DMS53 treated with DMSO at 0.1 percent for 48 hours (cell line): ENCODE measurements around the gene USB1.

Experiments
- DNase-seq: peaks from one replicate; lab custom pipeline; 2025; ENCODE audit not compliant: unreplicated experiment; lab: John Stamatoyannopoulos, UW

Gene USB1

DNA sequence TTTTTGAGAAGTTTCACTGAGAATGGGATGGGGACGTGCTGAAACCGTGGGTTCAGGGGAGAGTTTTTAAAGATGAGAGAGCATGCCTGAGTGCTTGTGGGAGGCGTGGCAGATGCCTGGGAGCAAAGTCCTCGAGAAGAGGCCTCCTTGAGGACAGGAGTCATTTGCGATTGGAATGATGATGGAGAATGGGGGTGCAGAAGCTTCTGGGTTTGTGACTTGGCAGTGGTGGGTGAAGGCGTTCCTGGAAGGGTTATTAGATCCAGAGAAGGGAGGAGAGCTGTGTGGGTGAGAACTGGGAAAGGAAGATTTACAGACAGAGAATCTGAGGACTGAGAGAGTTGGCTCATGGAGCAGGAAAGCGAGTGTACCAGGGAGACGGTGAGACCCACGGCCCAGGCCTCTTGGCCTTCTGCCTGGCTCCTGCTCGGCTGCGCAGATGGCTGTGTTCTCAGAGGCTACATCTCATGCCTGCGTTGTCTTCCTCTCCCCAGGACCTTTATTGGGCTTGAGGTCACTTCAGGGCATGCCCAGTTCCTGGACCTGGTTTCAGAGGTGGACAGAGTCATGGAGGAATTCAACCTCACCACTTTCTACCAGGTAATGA, 15.7 kb downstream of the USB1 start:
- DNase-seq: no peak

- DNase-seq: no peak
Observed at GRCh38 chr16:58018803-58019202, 17.6 kb downstream of the USB1 start.

- no peak for DNase-seq
Observed at GRCh38 chr16:58019866-58020538, 18.8 kb downstream of the USB1 start.

- DNase-seq: no peak
Observed at GRCh38 chr16:58020628-58021521, 19.7 kb downstream of the USB1 start.

GRCh38 chr16:58021661-58022551, 20.7 kb downstream of the USB1 start:
- no peak for DNase-seq

DNA sequence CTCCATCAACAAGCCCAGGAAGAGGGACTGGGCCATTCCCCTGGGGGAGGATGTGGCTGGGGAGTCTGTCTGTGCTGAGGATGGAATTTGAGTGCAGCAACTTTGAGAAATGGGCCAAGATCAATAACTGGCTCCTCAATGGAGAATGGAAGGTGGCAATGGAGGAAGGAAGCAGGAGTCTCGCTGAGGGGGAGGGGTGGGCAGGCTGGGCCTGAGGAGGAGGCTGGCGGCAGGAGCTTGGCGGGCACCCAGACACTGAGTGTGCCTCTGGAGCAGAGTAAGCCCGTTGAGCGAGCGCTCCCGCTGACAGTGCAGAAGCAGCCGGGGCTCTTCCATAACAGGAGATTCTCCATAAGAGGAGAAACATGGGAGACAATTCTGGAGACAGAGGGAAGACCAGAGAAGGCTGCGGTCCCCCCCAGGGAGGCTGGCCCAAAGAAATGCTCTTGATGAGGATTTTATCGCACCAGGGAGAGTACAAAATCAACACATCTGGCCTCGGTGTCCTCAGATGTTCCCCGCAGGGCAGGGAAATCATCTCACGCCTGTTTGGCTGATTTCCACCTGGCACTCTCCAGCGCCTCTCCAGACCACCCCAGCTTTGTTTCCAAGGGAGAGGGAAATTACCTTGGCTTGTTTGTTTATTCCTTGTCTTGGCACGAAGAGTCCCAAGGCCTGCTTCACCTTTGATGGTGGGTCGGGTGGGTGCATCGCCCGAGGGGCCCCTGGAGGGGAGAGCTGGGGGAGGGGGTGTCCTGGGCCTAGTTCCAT, 21.6 kb downstream of the USB1 start:
- DNase-seq: peak; percentile 5

DNA sequence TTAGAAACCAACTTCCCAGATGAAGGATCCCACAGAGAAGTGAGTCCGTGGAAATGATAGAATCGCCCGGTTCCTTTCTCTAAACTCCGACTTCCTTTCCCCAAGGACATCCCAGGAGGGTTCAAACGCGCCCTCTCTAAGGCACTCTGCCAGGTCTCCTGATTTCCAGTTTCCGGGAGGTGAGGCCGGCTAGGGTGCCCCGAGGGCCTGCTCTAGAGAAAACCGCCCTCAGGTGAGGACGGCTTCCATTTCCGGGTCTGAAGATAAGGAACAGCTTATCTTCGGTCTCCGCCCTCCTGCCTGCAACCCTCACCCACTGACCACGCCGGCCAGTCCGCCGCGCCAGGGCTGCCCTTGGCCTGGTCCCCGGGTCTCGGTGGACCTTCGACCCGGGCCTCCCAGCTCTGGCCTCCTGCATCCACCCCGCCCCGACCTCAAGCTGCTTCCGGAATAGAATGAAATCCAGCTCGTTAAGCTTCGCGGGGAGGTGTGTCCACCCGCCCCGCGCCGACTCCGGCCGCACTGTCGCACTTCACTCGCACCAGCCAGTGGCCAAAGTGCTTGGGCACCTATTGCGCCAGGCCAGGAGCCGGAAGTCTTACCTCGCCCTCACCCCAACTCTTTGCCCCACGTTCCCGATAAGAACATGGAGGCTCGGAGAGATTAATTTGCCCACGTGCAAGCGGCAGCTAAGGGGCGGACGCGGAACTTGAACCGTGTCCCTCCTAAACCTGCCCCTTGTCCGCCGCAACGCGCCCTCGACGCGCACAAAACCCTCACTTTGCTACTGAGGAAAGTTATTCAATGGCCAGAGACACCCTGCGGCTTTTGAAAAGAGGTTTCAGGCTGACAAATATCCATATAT, 23.5 kb downstream of the USB1 start:
- peak; percentile 44 for DNase-seq

GRCh38 chr16:58025351-58026138, 24.3 kb downstream of the USB1 start, which contains the start of gene MMP15:
Gene MMP15, plus strand, starts transcription at chr16:58025754. Its CDS starts 597 bp downstream, at chr16:58026351.
- DNase-seq: peak; percentile 70

DNA sequence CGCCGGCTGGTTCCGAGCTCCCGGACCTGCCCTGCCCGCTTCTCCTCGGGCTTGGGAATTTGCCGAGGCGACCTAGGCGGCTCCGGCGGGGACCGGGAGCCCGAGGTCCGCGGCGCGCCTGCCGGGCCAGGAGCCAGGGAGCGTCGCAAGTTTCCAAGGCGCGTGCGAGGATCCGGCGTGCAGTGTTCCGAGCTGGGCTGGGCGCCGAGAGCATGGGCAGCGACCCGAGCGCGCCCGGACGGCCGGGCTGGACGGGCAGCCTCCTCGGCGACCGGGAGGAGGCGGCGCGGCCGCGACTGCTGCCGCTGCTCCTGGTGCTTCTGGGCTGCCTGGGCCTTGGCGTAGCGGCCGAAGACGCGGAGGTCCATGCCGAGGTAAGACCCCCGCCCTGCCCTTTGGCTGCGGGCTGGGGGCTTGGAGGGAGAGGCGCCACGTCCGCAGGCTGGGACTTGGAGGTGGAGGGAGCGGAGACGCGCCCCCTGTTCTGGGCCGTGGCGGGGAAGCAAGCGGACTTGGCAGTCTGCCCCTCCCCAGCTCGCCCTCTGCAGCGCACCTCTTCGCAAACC, 25.0 kb downstream of the USB1 start:
- no peak for DNase-seq

DNA sequence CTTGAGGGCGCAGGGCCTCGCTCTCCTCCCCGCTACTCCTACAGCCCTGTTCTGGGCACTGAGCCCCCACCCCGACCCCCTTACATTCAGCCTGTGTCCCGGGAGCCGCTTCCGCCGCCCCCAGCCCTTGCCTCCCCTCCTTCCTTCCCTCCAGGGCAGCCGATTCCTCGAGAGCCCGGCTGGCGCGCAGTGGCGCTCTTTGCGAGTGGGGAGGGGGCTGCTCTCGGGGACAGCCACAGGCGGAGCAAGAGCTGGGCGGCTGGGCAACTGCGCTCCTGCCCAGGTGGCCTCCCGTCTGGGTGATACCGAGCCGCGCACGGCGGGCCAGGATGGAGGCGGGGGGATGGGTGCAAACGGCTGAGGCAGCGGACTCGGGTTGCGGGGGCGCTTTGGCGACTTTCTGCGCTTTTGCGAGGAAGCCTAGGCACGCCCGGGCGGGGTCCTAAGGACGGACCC, 25.5 kb downstream of the USB1 start:
- DNase-seq: no peak

DNA sequence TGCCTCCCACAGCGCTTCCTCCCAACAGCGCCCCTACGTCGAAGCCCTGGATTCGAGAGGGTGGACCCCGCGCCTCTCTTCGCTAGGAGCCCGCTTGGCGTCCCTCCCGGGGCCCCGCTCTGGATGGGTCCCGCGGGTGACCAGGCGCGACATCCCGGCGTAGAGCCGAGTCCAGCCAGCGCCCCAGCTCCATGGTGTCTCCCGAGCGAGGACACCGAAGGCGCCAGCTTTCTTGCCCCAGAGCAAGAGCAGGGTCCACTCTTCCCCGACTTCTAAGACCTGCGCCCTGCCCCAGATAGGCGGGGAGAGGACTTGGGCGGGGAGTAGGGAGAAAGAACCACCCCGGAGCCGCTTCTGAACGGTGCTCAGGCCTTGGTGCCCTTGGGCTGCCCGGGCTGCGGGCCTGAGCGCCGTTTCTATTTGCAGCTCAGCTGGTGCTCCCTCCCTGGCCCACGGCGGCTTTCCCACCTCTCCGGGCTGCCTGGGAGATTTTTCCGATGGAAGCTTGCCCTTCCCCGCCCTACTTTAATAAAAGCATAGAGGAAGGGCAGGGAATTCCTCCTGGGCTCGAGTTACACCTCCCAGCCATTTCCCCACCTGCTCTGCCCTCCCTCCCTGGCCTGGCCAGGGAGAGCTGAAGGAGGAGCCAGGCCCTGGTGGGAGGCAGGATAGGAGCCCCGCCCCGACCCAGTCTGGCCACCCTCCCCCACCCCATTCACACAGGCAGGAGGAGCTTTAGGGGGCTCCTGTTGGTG, 26.1 kb downstream of the USB1 start:
- DNase-seq: peak; percentile 21

GRCh38 chr16:58027916-58028455, 26.8 kb downstream of the USB1 start:
- no peak for DNase-seq

GRCh38 chr16:58028541-58029070, 27.4 kb downstream of the USB1 start:
- DNase-seq: no peak

DNA sequence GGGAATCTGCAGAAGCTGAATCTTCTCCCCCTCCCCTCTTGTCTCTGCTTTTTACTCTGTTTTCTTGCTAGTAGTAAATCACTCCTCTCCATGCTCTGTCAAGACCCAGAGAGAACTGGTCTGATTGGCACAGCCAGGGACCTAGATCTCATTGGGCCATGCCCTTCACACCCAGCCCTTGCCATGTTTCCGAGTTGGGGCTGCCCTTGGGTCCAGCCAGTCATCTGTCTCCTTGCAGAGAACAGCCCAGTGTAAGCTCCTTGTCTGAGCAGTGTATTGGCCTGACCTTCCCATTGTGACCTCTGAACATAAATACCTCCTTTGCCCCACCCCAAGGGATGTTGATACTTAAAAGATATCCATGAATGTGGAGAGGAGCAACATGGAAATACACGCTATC, 28.2 kb downstream of the USB1 start:
- DNase-seq: no peak

- DNase-seq: no peak
Observed at GRCh38 chr16:58030136-58030840, 29.1 kb downstream of the USB1 start.
